SU-DHL-6 (cell line): ENCODE results near the gene KRTAP6-1.

ENCODE experiments used
- H2AFZ ChIP-seq: fragments of 200-600 bp; sonication (generic); 2 replicates; pipeline ENCODE4 v1.6.1; 2014; ENCODE audit warnings: low read depth, mild to moderate bottlenecking, moderate library complexity, mixed read lengths, antibody characterized with exemption, low read length; ENCODE audit not compliant: severe bottlenecking
- H3F3A ChIP-seq: fragments of 200-600 bp; shearing (Covaris generic); 2 replicates; pipeline ENCODE4 v1.6.0; 2016; ENCODE audit warnings: antibody characterized with exemption, mild to moderate bottlenecking; ENCODE audit not compliant: insufficient read depth
- H3K27ac ChIP-seq: fragments of 200-600 bp; sonication (generic); 2 replicates; pipeline ENCODE4 v1.5.1; 2016; ENCODE audit warnings: low read depth, mild to moderate bottlenecking, low read length, moderate library complexity, mixed read lengths
- H3K27me3 ChIP-seq: fragments of 200-600 bp; sonication (generic), shearing (Covaris generic); 2 replicates; pipeline ENCODE4 v1.6.0; 2014; ENCODE audit warnings: mild to moderate bottlenecking, low read length
- H3K36me3 ChIP-seq: fragments of 200-600 bp; sonication (generic); 2 replicates; pipeline ENCODE4 v1.6.1; 2014; ENCODE audit warnings: mild to moderate bottlenecking, low read length, mixed read lengths
- H3K4me2 ChIP-seq: fragments of 300-600, 200-600 bp; shearing (Covaris generic), sonication (generic); 2 replicates; pipeline ENCODE4 v1.6.0; 2014; ENCODE audit warnings: low read length, low read depth, mild to moderate bottlenecking; ENCODE audit not compliant: poor library complexity, severe bottlenecking
- H3K4me3 ChIP-seq: fragments of 200-600 bp; sonication (generic); 2 replicates; pipeline ENCODE4 v1.5.1; 2014; ENCODE audit warnings: antibody characterized with exemption, low read length, mild to moderate bottlenecking, mixed read lengths; ENCODE audit not compliant: insufficient read depth, poor library complexity, severe bottlenecking
- H3K79me2 ChIP-seq: fragments of 200-600 bp; sonication (generic); 2 replicates; pipeline ENCODE4 v1.6.1; 2014; ENCODE audit warnings: mild to moderate bottlenecking, low read length, moderate library complexity; ENCODE audit not compliant: insufficient read depth
- H3K9ac ChIP-seq: fragments of 200-600 bp; sonication (generic); 2 replicates; pipeline ENCODE4 v1.7.0; 2014; ENCODE audit warnings: mild to moderate bottlenecking, low read length
- H3K9me2 ChIP-seq: fragments of 200-600 bp; sonication (generic); replicated peaks from 2 replicates; pipeline ENCODE4 v1.6.1; 2014; ENCODE audit warnings: low read length; ENCODE audit not compliant: insufficient read depth
- H3K9me3 ChIP-seq: fragments of 200-600 bp; sonication (generic); 2 replicates; pipeline ENCODE4 v1.6.1; 2014; ENCODE audit warnings: low read length, mixed read lengths; ENCODE audit not compliant: insufficient read depth
- H4K20me1 ChIP-seq: fragments of 200-600 bp; sonication (generic); 2 replicates; pipeline ENCODE4 v1.6.1; 2014; ENCODE audit warnings: low read depth, mild to moderate bottlenecking, antibody characterized with exemption, low read length, moderate library complexity, mixed read lengths
- EZH2phosphoT487 ChIP-seq: fragments of 200-600 bp; sonication (generic), shearing (Covaris generic); conservative IDR thresholded peaks from 2 replicates; pipeline ENCODE4 v1.6.1; 2018; ENCODE audit warnings: mild to moderate bottlenecking, antibody characterized with exemption, low read length, moderate library complexity, mixed read lengths
- TF ChIP-seq, protein P1 (sequence below): fragments of 200-600 bp; sonication (generic); IDR thresholded peaks from one replicate; pipeline ENCODE4 v1.5.1; 2017; ENCODE audit warnings: antibody characterized with exemption, mild to moderate bottlenecking, low read length, moderate library complexity; ENCODE audit not compliant: insufficient read depth, poor library complexity, severe bottlenecking

The KRTAP6-1 gene

GRCh38 chr21:30613836-30614235 lies at the start of gene KRTAP6-1:
Gene KRTAP6-1, minus strand, starts transcription at chr21:30613930. Its CDS starts 26 bp downstream, at chr21:30613904.
- TF ChIP-seq, protein P1, sequence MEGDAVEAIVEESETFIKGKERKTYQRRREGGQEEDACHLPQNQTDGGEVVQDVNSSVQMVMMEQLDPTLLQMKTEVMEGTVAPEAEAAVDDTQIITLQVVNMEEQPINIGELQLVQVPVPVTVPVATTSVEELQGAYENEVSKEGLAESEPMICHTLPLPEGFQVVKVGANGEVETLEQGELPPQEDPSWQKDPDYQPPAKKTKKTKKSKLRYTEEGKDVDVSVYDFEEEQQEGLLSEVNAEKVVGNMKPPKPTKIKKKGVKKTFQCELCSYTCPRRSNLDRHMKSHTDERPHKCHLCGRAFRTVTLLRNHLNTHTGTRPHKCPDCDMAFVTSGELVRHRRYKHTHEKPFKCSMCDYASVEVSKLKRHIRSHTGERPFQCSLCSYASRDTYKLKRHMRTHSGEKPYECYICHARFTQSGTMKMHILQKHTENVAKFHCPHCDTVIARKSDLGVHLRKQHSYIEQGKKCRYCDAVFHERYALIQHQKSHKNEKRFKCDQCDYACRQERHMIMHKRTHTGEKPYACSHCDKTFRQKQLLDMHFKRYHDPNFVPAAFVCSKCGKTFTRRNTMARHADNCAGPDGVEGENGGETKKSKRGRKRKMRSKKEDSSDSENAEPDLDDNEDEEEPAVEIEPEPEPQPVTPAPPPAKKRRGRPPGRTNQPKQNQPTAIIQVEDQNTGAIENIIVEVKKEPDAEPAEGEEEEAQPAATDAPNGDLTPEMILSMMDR: no peak
- no peak for TF ChIP-seq EZH2phosphoT487
- Histone ChIP-seq H2AFZ (no peak within 1 kb of the TSS), H3K9me2 (no peaks in the 10 kb centered on the region), H3K9ac (no peak within 1 kb of the TSS), H3K9me3 (no peaks in the 10 kb centered on the region), H3K4me3 (no peak within 1 kb of the TSS), H3K36me3 (peaks cover 2% of the 10 kb centered on the region; the same call in 1 of the 2 replicates), H3K4me2 (no peak within 1 kb of the TSS), H4K20me1 (no peaks in the 10 kb centered on the region), H3K27me3 (no peaks in the 10 kb centered on the region), H3K27ac (no peak within 1 kb of the TSS), H3K79me2 (no peaks in the 10 kb centered on the region), H3F3A (no peaks in the 10 kb centered on the region)

- TF ChIP-seq, protein P1: no peak
- TF ChIP-seq EZH2phosphoT487: no peak
- no peak overlapping the region for H3K4me3 ChIP-seq
- no peak overlapping the region for H3K27ac ChIP-seq
- H3K27me3 ChIP-seq: no peaks in the 10 kb centered on the region
- no peaks in the 10 kb centered on the region for H3K79me2 ChIP-seq
- no peaks in the 10 kb centered on the region for H3K9me3 ChIP-seq
- no peak overlapping the region for H3K4me2 ChIP-seq
- no peaks in the 10 kb centered on the region for H3F3A ChIP-seq
- H4K20me1 ChIP-seq: no peaks in the 10 kb centered on the region
- no peaks in the 10 kb centered on the region for H3K9me2 ChIP-seq
- no peaks in the 10 kb centered on the region for H3K36me3 ChIP-seq
- no peak overlapping the region for H2AFZ ChIP-seq
- no peak overlapping the region for H3K9ac ChIP-seq
Observed at GRCh38 chr21:30652891-30653290, 39.2 kb upstream of the KRTAP6-1 start.

DNA sequence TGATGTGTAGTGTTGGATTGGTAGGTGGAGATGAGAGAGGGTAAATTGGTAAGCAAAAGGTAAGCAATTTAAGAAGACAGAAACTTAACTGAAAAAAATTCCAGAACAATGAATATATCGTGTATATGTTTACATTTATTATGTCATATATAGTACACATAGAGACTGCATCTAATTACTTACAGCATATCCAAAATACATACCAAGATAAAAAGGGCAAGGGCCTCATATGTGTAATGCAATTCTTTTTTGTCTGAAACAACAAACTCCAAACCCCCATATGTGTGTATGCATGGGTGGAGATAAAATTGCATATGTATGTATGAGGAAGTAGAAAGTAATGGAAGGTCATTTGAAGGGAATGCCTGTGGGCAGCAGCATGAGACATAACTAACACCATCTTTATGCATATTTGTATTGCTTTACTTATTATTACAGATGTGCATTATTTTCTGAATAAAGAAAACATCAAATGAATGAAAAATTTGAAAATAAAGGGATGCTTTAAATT lies 33.2 kb upstream of the KRTAP6-1 start:
- Histone ChIP-seq H3K9me3 (no peaks in the 10 kb centered on the region), H3K9ac (no peak overlapping the region), H3K36me3 (no peaks in the 10 kb centered on the region), H3K9me2 (no peaks in the 10 kb centered on the region), H3K27me3 (no peaks in the 10 kb centered on the region), H3K27ac (no peak overlapping the region), H2AFZ (no peak overlapping the region), H3F3A (no peaks in the 10 kb centered on the region), H3K4me3 (no peak overlapping the region), H4K20me1 (no peaks in the 10 kb centered on the region), H3K4me2 (no peak overlapping the region), H3K79me2 (no peaks in the 10 kb centered on the region)
- TF ChIP-seq, protein P1: no peak
- TF ChIP-seq EZH2phosphoT487: no peak
